Activated B cell treated with CpG ODN at 0.5 μM for 24 hours (primary cell): ENCODE data around the gene FKBP14. TPM values are rescaled to one million over a fixed set of nuclear protein-coding genes. Genes with fewer than 3 reads are reported as not detected.

Experiments
- ATAC-seq: fragments of 200-7000 bp; cut with Tn5 transposase; one replicate; pipeline ENCODE4 v1.10.0; 2021; ENCODE audit warnings: low read depth, mild to moderate bottlenecking, moderate library complexity
- CTCF ChIA-PET: fragments of 350-600 bp; sonication (Branson Sonifier 250); formaldehyde crosslinking; loops from one replicate; lab custom pipeline; 2021; ENCODE audit warnings: antibody characterized with exemption; lab: Charles Lee
- POLR2A ChIA-PET: fragments of 350-600 bp; sonication (Branson Sonifier 250); formaldehyde crosslinking; loops from one replicate; lab custom pipeline; 2021; ENCODE audit warnings: antibody characterized with exemption; lab: Charles Lee
- DNase-seq: peaks from one replicate; pipeline ENCODE4 v3.0.0; 2022
- H3K27ac Mint-ChIP-seq: one replicate; pipeline ENCODE4 v1.8.0; 2020; ENCODE audit warnings: mixed read lengths
- H3K27me3 Mint-ChIP-seq: one replicate; pipeline ENCODE4 v1.8.0; 2021; ENCODE audit warnings: mixed read lengths
- H3K36me3 Mint-ChIP-seq: one replicate; pipeline ENCODE4 v1.8.0; 2021; ENCODE audit warnings: low read depth, mixed read lengths
- H3K4me1 Mint-ChIP-seq: one replicate; pipeline ENCODE4 v1.8.0; 2021; ENCODE audit warnings: mixed read lengths
- H3K4me3 Mint-ChIP-seq: one replicate; pipeline ENCODE4 v1.8.0; 2020; ENCODE audit warnings: mild to moderate bottlenecking, mixed read lengths
- H3K9me3 Mint-ChIP-seq: one replicate; pipeline ENCODE4 v1.8.0; 2020; ENCODE audit warnings: mixed read lengths
- intact Hi-C: fragments of 100-400 bp; cut with micrococcal nuclease; formaldehyde crosslinking; loops from one replicate; pipeline ENCODE4 v1.15.1; 2024
- total RNA-seq: library from RNA; stranded (reverse); gene quantifications from 2 replicates; pipeline ENCODE4 v1.2.3, GENCODE V29; 2022
- TF ChIP-seq, protein P1 (sequence below): fragments of 200-600 bp; IDR thresholded peaks from one replicate; pipeline ENCODE4 v1.8.0; 2022; ENCODE audit warnings: antibody characterized with exemption, mild to moderate bottlenecking

FKBP14 gene
- total RNA-seq, 1 donor from 2014 or later = 11.4 TPM

DNA sequence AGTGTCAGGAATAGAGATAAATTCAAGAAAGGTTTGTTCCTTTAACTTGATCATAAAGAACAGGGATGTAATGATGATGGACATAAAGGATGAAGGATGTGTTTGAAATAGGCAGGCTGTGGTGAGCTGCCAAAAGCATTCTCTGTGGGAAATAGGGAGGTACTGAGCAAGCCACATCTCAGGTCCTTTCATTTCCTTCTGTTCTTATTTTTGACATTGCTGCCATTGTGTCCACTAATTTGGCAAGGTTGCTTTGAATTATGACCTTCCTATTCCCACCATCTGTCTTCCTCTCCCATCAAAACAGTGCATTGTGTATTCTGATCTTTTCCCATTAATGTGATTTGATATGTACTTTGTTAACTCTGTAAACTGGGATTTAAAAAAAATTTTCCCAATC, 46.4 kb downstream of the FKBP14 start:
- Mint-ChIP-seq H3K27me3 (no peaks in the 10 kb centered on the region), H3K9me3 (no peaks in the 10 kb centered on the region), H3K36me3 (peaks cover 8% of the 10 kb centered on the region), H3K27ac (no peak overlapping the region), H3K4me3 (no peak overlapping the region), H3K4me1 (peaks cover 17% of the 10 kb centered on the region)
- POLR2A ChIA-PET = interaction anchor here (0.6 to 1.1 kb wide), 2 partner anchors 8 to 66 kb away, joined by 3 to 5 read pairs; no protein-coding TSS in a partner anchor
- DNase-seq = no peak
- CTCF ChIA-PET = no interaction called here
- TF ChIP-seq, protein P1, sequence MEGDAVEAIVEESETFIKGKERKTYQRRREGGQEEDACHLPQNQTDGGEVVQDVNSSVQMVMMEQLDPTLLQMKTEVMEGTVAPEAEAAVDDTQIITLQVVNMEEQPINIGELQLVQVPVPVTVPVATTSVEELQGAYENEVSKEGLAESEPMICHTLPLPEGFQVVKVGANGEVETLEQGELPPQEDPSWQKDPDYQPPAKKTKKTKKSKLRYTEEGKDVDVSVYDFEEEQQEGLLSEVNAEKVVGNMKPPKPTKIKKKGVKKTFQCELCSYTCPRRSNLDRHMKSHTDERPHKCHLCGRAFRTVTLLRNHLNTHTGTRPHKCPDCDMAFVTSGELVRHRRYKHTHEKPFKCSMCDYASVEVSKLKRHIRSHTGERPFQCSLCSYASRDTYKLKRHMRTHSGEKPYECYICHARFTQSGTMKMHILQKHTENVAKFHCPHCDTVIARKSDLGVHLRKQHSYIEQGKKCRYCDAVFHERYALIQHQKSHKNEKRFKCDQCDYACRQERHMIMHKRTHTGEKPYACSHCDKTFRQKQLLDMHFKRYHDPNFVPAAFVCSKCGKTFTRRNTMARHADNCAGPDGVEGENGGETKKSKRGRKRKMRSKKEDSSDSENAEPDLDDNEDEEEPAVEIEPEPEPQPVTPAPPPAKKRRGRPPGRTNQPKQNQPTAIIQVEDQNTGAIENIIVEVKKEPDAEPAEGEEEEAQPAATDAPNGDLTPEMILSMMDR = no peak
- intact Hi-C loops = no loop called here
- no peak for ATAC-seq

DNA sequence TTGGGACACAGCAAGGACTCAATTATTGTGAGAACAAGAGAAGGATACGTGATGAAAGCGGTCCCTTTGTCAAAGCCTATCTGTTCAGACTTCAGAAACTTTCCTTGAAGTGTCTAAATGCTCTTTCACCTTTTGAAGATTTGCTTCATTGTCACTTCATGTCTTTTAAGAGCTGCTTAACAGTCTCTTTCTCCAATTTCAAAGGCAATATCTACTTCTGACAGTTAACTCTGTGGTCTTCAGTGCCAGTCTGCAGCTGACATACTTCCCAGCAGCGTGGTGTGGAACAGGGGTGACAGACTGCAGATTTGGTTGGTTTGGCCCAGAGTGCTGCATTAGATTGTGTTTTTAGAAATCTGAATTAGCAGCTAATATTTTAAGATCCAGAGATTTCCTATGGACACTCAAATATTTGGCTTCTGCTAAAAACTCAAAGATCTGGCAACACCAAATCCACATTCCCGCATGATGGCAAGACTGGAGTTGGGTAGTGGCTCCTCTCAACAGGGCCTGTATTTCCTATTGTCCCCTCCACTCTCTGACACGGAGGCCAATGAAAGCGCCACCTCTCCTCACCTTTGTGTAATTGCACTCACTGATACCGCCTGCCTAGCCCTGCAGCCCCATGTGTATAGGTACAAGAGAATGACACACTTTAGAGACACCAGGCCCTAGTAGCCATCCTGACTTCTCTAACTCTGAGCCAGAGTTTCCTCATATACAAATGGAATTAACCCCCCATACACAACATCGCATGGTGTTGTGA, 48.4 kb downstream of the FKBP14 start:
- Mint-ChIP-seq H3K27me3 (no peaks in the 10 kb centered on the region), H3K9me3 (no peaks in the 10 kb centered on the region), H3K27ac (no peak overlapping the region), H3K36me3 (peaks cover 11% of the 10 kb centered on the region), H3K4me3 (no peak overlapping the region), H3K4me1 (peaks cover 17% of the 10 kb centered on the region)
- TF ChIP-seq, protein P1 = no peak
- intact Hi-C loops = no loop called here
- no peak for ATAC-seq
- ChIA-PET CTCF (no interaction called here), POLR2A (no interaction called here)
- no peak for DNase-seq

DNA sequence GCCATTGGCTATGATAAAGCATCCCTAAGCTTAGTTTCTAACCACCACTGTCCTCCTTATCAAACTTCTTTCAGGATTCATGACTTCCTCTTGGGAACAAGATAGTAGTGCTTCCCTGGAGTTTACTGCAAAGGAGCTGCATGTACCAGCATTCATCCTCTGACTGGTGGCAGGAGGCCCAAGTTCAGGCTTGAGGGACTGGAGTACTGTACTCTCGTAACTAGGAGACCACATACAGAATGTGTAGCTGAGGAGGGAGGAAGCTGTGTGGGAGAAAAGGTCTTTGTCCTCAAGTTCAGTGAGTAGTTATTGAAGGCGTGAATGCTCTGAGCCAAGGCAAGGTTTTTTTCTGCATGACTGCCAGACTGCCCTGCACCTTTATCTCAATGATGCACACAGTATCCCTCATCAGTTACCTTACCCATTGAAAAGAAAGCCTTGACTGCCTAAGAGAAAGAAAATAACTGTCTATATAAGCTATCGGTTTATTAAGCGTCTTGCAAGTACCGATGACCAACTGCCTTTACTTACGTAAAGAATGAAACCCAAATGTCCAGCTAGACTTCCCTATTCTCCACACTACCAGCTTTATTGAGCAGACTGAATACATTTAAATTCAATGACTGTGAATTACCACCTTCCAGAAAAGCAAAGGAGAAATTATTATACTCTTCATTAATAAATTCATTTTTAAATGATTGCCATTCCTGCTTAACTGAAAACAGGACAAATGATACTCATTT, 49.7 kb downstream of the FKBP14 start:
- Mint-ChIP-seq H3K27me3 (no peaks in the 10 kb centered on the region), H3K9me3 (no peaks in the 10 kb centered on the region), H3K4me1 (peaks cover 17% of the 10 kb centered on the region), H3K27ac (no peak overlapping the region), H3K36me3 (peaks cover 12% of the 10 kb centered on the region), H3K4me3 (no peak overlapping the region)
- CTCF ChIA-PET = interaction anchor here (0.9 kb wide), 1 partner anchor 11 kb away, joined by 3 read pairs; no protein-coding TSS in a partner anchor
- POLR2A ChIA-PET = no interaction called here
- TF ChIP-seq, protein P1 = no peak
- intact Hi-C loops = no loop called here
- ATAC-seq (no peak), DNase-seq (no peak)

DNA sequence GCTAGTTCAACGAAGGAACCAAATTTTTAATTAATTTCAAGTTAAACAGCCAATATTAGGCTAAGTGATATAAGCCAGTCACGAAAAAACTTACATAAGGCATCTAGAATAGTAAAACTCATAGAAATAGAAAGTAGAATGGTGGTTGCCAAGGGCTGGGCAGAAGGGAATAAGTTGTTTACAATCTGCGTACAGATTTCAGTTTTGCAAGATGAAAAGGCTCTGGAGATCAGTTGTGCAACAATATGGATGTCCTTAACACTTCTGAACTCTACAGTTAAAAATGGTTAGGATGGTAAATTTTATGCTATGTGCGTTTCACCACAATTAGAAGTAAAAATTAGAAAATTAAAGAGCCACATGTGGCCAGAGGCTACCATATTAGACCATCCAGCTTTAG, 50.2 kb downstream of the FKBP14 start:
- TF ChIP-seq, protein P1 = no peak
- intact Hi-C loops = no loop called here
- H3K27ac Mint-ChIP-seq = no peak overlapping the region
- peaks cover 14% of the 10 kb centered on the region for H3K36me3 Mint-ChIP-seq
- no peaks in the 10 kb centered on the region for H3K27me3 Mint-ChIP-seq
- H3K4me3 Mint-ChIP-seq = no peak overlapping the region
- CTCF ChIA-PET = interaction anchor here (0.9 kb wide), 1 partner anchor 12 kb away, joined by 3 read pairs; no protein-coding TSS in a partner anchor
- ATAC-seq (no peak), DNase-seq (no peak)
- H3K9me3 Mint-ChIP-seq = no peaks in the 10 kb centered on the region
- POLR2A ChIA-PET = no interaction called here
- peaks cover 14% of the 10 kb centered on the region for H3K4me1 Mint-ChIP-seq

DNA sequence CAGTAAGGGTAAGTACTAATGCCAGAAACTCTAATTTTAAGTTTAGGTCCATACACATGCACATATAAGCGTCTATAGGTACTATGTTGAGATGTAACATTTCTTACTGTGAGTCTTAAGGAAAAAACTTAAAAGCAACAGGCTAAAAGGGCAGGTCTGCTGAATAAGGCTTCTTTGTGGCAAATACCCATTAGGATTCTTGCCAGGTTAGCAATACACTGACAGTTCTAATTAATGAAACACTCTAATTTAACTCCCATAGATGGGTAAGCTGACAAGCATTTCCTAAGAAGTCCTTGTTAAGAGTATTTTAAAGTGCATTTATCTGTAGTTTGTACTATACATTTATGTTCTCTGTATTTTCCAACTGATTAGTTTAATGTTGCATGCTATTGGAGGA, 50.9 kb downstream of the FKBP14 start:
- CTCF ChIA-PET = no interaction called here
- ATAC-seq (no peak), DNase-seq (no peak)
- Mint-ChIP-seq H3K27ac (no peak overlapping the region), H3K4me3 (no peak overlapping the region), H3K4me1 (peaks cover 15% of the 10 kb centered on the region), H3K36me3 (peaks cover 14% of the 10 kb centered on the region), H3K27me3 (no peaks in the 10 kb centered on the region), H3K9me3 (no peaks in the 10 kb centered on the region)
- POLR2A ChIA-PET = no interaction called here
- TF ChIP-seq, protein P1 = no peak
- intact Hi-C loops = no loop called here
